NCI-H345 treated with DMSO at 0.1 percent for 48 hours (cell line): Measurements from ENCODE around the gene URGCP.

Experiments used
- DNase-seq: peaks from one replicate; lab custom pipeline; 2025; ENCODE audit not compliant: unreplicated experiment; lab: John Stamatoyannopoulos, UW

URGCP gene

DNA sequence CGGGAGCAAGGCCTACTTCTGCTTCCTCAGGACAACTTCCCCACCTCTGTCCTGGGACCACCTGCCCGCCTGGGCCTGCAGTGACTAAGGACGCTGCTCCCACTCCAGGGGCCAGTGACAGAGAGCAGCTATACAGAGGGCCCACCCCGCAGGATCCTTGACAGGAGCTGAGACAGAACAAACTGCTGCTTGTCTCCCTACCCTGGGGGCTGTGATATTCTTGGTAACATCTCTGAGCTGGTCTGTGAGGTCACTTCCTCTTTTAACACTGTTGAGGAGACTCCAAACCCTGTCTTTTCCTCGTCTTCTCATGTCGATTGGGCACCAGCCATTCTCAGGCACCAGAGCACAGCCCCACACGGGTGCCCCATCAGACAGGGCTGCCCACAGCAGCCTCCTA lies 30.2 kb downstream of the URGCP start:
- DNase-seq = no peak

DNA sequence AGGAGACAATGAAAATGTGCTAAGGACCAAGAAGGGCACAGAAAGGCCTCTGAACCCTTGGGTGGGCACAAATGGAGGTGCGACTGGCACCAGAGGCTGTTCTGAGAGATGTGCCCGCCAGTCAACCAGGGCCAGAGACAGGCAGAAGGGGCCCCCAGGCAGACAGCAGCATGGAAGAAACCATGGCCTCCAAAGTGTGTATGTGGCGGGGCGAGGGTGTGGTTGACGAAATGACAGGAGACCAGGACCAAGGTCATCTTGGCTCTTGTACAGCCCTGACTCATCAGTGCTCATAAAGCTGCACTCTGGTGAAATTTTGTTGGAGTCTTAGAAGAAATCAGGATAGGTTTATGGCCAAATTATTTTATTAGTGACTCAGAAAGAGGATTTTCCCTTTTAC lies 33.1 kb downstream of the URGCP start:
- no peak for DNase-seq

DNA sequence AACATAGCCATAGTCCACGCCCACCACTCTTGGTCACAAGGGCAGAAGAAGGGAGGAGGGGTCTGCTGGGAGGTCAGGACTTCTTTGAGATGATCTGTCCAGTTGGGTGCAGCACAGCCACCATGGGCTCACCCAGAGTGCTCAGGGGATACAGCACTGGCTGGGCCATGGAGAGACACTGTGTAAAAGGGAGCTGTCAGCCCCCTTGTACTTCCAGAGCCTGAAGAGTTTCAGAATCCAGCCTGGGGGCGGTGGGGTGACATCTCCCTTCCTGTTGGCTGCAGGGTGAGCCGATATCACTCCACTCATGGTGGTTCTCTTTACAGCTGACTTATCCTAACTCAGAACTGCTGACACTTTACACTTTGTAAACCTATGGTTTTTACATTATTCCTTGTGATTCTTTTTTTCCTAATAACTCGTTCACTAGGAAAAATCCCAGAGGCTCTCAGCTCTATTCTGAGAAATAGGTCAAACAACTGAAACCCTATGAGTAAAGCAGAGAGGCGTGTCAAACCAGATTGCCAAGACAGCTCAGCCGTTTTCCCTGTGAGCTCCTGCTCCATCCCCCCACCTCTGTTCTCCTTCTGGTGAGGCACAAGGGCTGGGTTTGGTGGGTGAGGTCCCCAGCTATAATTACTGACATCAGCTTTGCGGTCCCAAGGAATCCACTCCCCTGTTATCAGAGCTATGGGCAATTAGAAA lies 33.8 kb downstream of the URGCP start:
- no peak for DNase-seq

DNA sequence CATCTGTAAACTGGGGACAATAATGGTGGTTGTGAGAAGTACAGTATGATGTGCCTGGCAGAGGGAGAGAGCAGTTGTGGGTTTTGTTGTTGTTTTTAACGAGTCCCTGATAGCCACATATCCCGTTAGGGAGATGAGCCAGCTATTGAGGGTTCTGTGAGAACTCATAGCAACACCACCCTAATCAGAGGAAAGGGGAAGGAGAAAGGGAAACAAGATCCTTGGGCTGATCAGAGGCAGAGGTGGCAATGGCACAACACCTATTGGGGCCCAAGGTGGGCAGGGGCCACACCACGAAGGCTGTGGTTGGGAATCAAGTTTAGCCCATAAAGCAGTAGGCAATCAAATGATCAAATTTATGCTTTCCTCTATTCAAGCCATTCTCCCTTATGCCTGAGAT lies 35.3 kb downstream of the URGCP start:
- no peak for DNase-seq

DNA sequence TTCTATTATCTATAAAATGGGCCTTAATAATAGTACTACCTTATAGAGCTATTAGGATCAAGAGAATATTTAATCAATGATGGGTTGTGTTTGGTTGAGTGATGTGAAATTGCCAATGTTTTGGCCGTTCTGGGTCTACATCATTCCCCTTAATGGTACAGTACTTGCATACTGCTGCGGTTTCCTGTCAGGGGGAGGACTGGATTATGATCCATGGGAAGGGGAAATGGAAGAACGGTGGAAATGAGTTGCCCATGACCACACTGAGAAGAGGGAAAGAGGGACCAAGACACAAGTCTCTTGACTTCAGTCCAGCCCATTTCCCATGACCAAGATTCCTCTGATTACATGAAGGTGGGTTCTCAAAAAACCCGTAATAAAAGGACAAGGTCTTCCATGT lies 36.1 kb downstream of the URGCP start:
- no peak for DNase-seq

GRCh38 chr7:43869867-43870240 lies 36.5 kb downstream of the URGCP start:
- no peak for DNase-seq

DNA sequence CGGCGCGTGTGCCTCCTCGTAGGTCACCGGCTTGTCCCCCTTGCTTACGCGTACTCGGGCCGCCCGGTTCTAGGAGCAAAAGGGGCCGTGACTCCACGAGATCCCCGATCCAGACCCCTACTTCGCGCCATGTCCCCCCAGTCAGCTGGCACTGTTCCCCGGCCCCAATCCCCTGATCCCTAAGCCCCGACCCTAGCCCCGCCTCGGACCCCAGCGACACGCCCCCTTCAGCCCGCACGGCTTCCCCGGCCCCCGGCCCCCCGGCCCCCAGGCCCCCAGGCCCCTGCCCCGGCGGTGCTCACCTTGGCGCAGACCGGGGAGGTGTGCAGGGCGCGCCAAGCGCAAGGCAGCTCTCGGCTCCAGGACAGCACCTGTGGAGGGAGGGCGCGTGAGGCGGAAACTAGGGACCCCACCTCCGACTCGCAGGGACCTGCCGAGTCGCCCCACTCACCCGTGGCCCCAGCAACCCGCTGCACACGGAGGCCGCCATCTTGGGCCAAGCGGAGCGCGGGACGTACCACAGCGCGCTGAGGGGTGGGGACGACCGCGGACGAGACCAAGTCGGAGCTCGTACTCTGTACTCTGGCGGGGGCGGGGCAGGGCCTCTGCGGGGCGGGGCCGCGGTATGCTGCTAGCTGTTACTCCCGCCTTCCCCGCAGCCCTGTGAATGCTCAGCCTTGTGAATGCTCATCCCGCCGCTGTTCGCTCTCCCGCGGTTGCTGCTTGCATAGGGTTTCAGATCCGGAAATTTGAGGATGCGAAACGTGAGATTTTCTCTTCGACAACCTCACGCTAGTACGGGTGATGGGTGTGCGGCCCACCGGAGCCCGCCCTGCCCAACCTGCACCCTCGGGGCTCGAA lies 37.2 kb downstream of the URGCP start, which contains the start of gene MRPS24:
Gene MRPS24 (minus strand): TSS at position 512 of the 861 bp plus-strand sequence. CDS start 22 bp downstream, at position 490.
- DNase-seq = peak; percentile 80

DNA sequence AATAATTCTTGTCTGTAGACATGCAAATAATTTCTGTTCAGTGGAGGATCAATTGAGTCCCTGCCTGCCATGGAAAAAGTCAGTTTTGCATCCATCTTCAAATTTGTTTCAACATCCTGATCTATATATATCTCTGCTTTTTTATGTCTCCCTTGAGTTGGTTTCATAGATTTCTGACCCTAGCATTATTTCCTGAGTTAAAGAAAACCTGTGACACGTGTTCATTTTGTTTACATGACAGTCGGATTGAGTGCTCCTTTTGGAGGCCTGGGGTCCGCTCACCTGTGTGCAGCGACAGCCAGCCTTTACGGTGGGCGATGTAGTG lies 37.8 kb downstream of the URGCP start:
- DNase-seq = no peak

DNA sequence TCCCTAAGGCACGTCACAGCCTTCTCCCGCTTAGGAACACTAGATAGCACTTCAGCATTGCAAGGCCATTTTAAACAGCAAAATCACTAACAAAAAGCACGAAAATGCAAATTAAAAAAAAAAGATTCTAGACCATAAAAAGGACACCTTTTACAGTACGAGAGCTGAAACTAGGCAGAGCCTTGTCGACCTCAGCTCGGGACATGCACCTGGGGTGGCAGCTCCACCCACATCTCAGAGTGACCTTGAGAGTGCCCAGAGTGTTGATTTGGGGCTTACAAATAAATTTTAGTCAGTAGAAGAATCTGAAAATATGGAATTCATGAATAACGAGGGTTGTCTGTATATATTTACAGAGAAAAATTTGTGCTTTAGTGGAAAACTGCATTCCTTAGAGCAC lies 38.2 kb downstream of the URGCP start:
- DNase-seq = no peak

DNA sequence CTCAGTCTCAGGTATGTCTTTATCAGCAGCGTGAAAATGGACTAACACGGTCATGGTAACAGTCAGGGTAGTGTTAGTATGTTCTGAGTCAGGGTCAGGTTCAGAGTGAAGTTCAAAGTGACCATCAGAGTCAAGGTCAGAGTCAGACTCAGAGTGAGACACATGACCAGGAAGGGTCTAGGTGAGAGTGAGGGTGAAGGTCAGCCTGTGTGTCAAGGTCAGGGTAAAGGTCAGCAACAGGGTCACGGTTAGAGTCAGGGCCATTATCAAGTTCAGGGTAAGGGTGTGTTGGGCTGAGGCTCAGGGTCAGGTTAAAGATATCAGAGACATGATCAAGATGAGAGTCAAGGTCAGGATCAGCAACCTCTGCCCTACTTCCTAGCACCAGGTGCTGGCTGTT lies 41.1 kb downstream of the URGCP start:
- DNase-seq = no peak

- no peak for DNase-seq
Observed at GRCh38 chr7:43864126-43864525, 42.3 kb downstream of the URGCP start.

GRCh38 chr7:43856996-43857395 lies 49.4 kb downstream of the URGCP start:
- no peak for DNase-seq

DNA sequence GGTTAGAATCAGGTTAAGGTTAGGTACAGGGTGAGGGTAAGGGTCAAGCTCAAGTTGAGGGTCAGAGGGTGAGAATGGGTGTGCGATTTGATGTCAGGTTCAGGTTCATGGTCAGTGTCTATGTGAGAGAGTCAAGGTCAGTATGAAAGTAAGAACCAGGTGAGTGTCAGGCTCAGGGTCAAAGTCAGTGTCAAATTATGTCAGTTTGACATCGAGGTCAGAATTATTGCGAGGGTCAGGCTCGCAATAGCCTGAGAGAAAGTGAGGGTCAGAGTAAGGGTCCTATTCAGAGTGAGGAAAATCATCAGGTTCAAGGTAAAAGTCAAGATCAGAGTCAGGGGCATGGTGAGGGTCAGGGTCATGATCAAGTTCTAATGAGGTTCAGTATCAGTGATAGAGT lies 50.1 kb downstream of the URGCP start:
- DNase-seq = no peak

- no peak for DNase-seq
Observed at GRCh38 chr7:43855176-43855575, 51.2 kb downstream of the URGCP start.

DNA sequence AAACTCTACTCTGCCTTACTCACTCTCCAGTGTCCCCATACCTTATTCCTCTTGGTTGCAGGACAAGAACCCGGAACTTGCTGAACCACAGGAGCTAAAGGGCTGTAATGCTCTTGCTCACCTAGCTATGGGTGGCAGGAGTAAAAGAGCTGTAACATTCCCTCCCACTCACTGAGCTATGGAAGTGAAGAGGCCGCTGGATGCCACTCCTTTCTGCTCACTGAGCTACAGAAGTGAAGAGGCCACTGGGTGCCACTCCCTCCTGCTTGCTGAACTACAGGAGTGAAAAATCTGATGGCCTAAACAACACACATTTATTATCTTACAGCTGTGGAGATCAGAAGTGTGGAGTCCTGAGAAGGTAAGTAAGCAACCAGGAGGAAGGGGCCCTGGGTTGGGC lies 54.6 kb downstream of the URGCP start:
- DNase-seq = no peak

- no peak for DNase-seq
Observed at GRCh38 chr7:43850348-43851116, 55.9 kb downstream of the URGCP start.

DNA sequence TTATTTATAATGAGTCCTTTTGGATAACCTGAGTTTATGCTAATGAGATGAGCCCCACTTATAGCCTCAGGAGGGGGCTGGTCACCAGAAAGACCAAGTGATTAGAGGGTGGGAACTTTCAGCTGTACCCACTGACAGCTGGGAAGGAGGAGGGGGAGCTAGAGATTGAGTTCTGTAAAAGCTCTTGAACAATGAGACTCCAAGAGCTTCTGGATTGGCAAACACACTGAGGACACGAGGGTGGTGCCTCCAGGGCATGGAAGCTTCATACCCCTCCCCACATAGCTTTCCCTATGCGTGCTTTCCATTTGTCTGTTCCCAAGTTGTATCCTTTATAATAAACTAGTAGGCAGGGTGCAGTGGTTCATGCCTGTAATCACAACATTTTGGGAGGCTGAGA lies 57.3 kb downstream of the URGCP start:
- DNase-seq = no peak

- no peak for DNase-seq
Observed at GRCh38 chr7:43847496-43847895, 58.9 kb downstream of the URGCP start.

DNA sequence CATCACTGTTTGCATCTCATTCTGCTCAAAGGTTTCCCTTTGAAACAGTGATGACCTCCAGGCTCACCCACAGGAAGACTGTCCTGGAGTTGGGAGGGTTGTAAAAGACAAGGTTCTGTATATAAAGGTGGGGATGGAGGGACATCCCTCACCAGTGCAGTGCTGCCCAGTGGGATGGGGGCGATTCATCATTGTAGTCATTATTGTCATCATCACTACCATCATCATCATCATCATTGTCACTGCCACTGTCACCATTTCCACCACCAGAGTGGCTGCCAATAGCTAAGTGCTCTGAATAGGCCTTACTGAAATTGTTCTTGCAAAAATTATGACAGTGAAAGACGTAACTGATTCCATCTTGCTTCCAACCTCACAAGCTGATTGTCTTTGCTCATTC lies 61.7 kb downstream of the URGCP start:
- no peak for DNase-seq

DNA sequence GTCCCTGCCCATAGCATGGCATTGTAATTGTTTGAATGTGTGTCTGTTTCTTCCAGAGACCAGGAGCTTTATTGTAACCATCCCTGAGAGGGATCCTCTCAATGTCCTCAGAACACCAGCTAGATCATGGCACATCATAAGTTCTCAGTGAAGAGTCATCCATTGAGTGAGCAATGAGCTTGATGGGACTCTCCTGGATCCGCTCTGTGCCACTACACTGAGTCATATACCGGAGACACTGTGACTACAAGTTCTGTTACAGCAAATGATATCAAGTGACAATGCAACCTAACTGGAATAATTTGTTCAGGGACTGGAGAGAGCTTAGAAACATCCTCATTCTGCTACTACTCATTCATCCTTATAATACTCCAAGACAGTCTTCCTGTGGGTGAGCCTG lies 62.1 kb downstream of the URGCP start:
- no peak for DNase-seq

- no peak for DNase-seq
Observed at GRCh38 chr7:43843296-43843695, 63.1 kb downstream of the URGCP start.

- DNase-seq = no peak
Observed at GRCh38 chr7:43838201-43838658, 68.2 kb downstream of the URGCP start.
